Testis (tissue), 3 donors: ENCODE results near the gene S100A11. TPM values are rescaled to one million over a fixed set of nuclear protein-coding genes. Genes with fewer than 3 reads are reported as not detected.
A peak's percentile ranks its signal among the peaks of the same experiment; 100 is the strongest.

Experiments
- DNase-seq: peaks from one replicate; pipeline ENCODE4 v3.0.0-alpha.2; 2019
- H3K27ac ChIP-seq, 2 donors: fragments of 200-600 bp; sonication (generic); one replicate each; pipeline ENCODE4 v1.5.1; 2019
- H3K27me3 ChIP-seq: fragments of 200-600 bp; sonication (generic); one replicate; pipeline ENCODE4 v1.5.1; 2019
- H3K36me3 ChIP-seq: fragments of 200-600 bp; sonication (generic); one replicate; pipeline ENCODE4 v1.5.1; 2017; ENCODE audit warnings: low read depth; ENCODE audit errors: missing control alignments
- H3K4me1 ChIP-seq: fragments of 200-600 bp; sonication (generic); one replicate; pipeline ENCODE4 v1.5.1; 2019
- H3K4me3 ChIP-seq, 2 donors: fragments of 200-600 bp; sonication (generic); one replicate each; pipeline ENCODE4 v1.5.1; 2017 to 2019
- H3K9me3 ChIP-seq: fragments of 200-600 bp; sonication (generic); one replicate; pipeline ENCODE4 v1.5.1; 2017
- POLR2A ChIP-seq: fragments of 450-650 bp; IDR thresholded peaks from one replicate; pipeline ENCODE4 v1.6.1; 2017; ENCODE audit warnings: antibody characterized with exemption, mild to moderate bottlenecking, moderate library complexity
- WGBS, 2 donors: methylation state at CpG; one replicate each; pipeline ENCODE4 v1.1.5; 2018; 5-methylcytosine and 5-hydroxymethylcytosine counted together
- intact Hi-C: fragments of 100-400 bp; cut with DNase I; formaldehyde crosslinking; loops from one replicate; pipeline ENCODE4 v1.15.1; 2023; ENCODE audit warnings: low total_unique reads
- polyA plus RNA-seq: library from polyadenylated mRNA; stranded (reverse); fragments of 350-450 nt; fragmentation: Illumina TruSeq; extraction: RNeasy Lipid Tissue Mini Kit (QIAGEN cat#74804); gene quantifications from one replicate; pipeline ENCODE4 v1.2.3, GENCODE V29; 2014; ENCODE audit warnings: low read depth, low replicate concordance; ENCODE audit not compliant: insufficient read depth
- total RNA-seq, 2 donors: library from RNA; depleted of rRNA; stranded (reverse); fragments of >200 nt; gene quantifications; one replicate each; pipeline ENCODE4 v1.2.3, GENCODE V29; 2016
- TF ChIP-seq, protein P1 (sequence below), 3 experiments: fragments of 450-650 bp in 2 of 3; fragments of 200-600 bp in 1 of 3; sonication (generic) in 1 of 3; IDR thresholded peaks; one replicate each; pipeline ENCODE4 v1.5.1; 2016 to 2019; ENCODE audit warnings: antibody characterized with exemption in 3 of 3, mild to moderate bottlenecking in 2 of 3, moderate library complexity in 1 of 3

Gene S100A11
- total and polyA plus RNA-seq, 3 donors from 2014 or later: 80.2 to 275 (median 86.9) TPM

DNA sequence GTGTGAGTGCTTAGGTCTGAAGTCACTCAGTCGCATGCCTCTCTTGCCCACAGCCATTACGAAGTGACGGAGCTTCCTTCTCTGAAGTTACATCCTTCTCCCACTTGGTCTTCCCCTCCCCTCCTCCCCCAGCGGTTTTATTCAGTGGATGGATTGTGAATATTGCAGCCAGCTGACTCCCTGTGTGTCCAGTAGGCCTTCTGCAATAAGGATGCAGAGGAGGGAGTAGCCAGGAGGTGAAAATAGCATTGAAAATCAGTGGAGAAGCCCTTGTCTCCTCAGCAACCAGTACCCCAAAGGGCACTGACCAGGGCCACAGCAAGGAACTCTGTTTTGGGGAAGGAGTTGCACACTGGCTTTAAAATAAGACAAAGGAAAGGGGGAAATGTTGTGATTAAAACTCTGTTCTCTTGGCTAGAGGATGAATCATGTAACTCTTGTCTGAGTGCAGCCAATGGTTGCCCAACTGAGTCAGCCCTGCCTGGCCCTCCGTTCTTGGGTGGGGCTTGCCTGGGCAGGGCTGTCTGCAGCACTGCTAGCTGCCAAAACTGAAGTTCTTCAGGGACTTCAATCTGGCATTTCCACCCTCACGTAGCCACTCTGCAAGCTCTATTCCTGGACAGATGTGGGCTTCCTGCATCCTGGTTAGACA lies 47.5 kb downstream of the S100A11 start:
- TF ChIP-seq POLR2A: no peak
- Histone ChIP-seq H3K9me3 (no peaks in the 10 kb centered on the region), H3K4me3 (no peak overlapping the region), H3K4me1 (peaks cover 47% of the 10 kb centered on the region), H3K36me3 (no peaks in the 10 kb centered on the region), H3K27ac (no peak overlapping the region), H3K27me3 (no peaks in the 10 kb centered on the region)
- 50 to 56% methylated on average over 6 of the region's 6 CpGs for WGBS, 2 donors
- intact Hi-C loops: no loop called here
- DNase-seq: no peak

DNA sequence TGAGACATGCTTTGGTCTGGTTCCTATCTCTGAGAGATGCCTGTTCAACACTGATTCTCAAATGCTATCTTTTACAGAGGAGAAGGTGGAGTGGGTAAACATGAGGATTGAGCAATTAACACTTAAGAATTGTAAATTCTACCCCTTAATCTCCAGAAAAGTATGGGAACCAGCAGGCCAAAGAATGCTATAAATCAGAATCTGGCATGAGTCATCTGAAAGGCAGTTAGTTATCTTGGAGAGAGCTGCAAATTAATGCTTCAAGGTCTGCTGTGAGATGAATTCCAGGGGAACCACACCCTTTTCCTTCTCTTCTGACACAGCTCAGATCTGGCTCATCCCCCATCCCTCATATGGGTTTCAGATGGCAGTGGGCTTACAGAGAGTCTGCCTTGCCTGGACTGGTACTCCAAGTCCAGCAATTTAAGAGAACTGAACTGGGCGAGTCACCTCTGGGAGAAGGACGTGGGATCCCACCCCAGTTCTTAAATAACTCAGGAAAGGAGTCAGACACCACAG lies 48.3 kb downstream of the S100A11 start:
- peak overlapping the region in 1 of 2 donors; percentile 5 for H3K27ac ChIP-seq
- intact Hi-C loops: no loop called here
- no peaks in the 10 kb centered on the region for H3K9me3 ChIP-seq
- H3K27me3 ChIP-seq: no peaks in the 10 kb centered on the region
- H3K36me3 ChIP-seq: no peaks in the 10 kb centered on the region
- WGBS, 2 donors: 58 to 68% methylated on average over 2 of the region's 2 CpGs
- H3K4me1 ChIP-seq: peaks cover 44% of the 10 kb centered on the region
- H3K4me3 ChIP-seq: no peak overlapping the region
- TF ChIP-seq, protein P1, sequence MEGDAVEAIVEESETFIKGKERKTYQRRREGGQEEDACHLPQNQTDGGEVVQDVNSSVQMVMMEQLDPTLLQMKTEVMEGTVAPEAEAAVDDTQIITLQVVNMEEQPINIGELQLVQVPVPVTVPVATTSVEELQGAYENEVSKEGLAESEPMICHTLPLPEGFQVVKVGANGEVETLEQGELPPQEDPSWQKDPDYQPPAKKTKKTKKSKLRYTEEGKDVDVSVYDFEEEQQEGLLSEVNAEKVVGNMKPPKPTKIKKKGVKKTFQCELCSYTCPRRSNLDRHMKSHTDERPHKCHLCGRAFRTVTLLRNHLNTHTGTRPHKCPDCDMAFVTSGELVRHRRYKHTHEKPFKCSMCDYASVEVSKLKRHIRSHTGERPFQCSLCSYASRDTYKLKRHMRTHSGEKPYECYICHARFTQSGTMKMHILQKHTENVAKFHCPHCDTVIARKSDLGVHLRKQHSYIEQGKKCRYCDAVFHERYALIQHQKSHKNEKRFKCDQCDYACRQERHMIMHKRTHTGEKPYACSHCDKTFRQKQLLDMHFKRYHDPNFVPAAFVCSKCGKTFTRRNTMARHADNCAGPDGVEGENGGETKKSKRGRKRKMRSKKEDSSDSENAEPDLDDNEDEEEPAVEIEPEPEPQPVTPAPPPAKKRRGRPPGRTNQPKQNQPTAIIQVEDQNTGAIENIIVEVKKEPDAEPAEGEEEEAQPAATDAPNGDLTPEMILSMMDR (IDR thresholded peaks at IDR 0.05): no peak
- no peak for TF ChIP-seq POLR2A
- no peak for DNase-seq

DNA sequence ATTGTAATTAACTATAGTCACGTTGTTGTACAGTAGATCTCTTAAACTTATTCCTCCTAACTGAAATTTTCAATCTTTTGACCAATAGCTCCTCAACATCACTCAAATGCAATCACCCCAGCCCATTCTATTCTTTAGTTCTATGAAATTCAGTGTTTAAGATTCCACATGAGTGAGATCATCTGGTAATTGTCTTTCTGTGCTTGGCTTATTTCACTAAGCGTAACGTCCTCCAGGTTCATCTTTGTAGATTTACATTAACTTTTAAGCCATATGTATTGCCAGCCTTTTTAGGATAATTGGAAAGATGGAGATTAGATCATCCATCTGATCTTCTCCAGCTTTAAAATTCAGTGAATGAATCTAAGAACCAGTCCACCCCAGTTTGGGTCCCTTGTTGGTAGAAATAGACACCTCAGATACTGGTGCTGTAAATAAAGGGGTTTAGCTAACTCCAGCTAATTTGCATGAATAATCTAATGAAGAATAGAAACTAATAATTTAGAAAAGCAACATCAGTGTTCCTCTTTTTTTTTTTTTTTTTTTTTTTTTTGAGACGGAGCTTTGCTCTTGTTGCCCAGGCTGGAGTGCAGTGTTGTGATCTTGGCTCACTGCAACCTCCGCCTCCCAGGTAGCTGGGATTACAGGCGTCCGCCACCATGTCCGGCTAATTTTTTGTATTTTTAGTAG lies 50.2 kb downstream of the S100A11 start:
- WGBS, 2 donors: 91 to 92% methylated on average over 8 of the region's 8 CpGs
- DNase-seq: no peak
- no peaks in the 10 kb centered on the region for H3K36me3 ChIP-seq
- peaks cover 36% of the 10 kb centered on the region for H3K4me1 ChIP-seq
- no peak overlapping the region for H3K27ac ChIP-seq
- H3K27me3 ChIP-seq: no peaks in the 10 kb centered on the region
- intact Hi-C loops: no loop called here
- H3K9me3 ChIP-seq: no peaks in the 10 kb centered on the region
- TF ChIP-seq POLR2A: no peak
- TF ChIP-seq, protein P1 (IDR thresholded peaks at IDR 0.05): no peak
- H3K4me3 ChIP-seq: no peak overlapping the region

DNA sequence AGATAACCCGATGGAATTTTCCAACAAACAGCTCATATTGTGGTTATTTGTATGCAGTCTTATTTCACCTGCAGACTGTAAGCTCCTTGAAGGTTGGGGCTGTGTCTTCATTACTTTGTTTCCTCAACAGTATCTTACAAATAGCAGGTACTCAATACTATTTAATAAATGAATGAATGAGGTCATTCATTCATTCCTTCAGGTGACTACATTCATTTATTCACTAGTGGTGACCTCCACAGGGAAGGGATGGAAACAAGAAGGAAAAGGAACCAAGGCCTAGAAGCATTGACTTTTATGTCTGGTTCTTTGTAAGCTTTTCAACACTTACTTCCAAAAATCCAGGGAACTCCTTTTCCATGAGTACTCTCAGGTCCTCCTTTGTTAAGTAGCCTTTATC lies 51.0 kb downstream of the S100A11 start:
- Histone ChIP-seq H3K4me3 (no peak overlapping the region), H3K27ac (no peak overlapping the region), H3K9me3 (no peaks in the 10 kb centered on the region), H3K27me3 (no peaks in the 10 kb centered on the region), H3K36me3 (no peaks in the 10 kb centered on the region), H3K4me1 (peaks cover 29% of the 10 kb centered on the region)
- intact Hi-C loops: no loop called here
- TF ChIP-seq, protein P1 (IDR thresholded peaks at IDR 0.05): no peak
- TF ChIP-seq POLR2A: no peak
- 91 to 93% methylated on average over 1 of the region's 1 CpG for WGBS, 2 donors
- no peak for DNase-seq

DNA sequence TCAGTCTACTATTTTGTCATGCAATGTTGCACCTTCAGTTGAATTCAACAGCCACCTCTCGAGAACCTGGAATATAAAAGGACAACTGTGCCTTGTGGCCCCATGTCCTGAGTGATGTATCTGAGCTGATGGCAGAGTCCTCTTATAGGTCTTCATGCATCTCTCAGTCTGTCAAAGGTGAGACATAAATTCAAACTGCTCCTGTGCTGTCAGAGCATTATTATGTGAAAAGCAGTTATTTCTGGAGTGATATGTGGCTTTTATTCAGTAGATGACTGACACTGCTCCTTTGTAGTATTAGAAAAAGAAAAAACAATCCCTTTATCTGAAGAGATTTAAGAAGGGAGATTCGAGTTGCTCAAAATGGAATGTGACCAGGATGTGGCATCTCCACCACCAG lies 51.5 kb downstream of the S100A11 start:
- intact Hi-C loops: no loop called here
- Histone ChIP-seq H3K4me1 (peaks cover 26% of the 10 kb centered on the region), H3K36me3 (no peaks in the 10 kb centered on the region), H3K9me3 (no peaks in the 10 kb centered on the region), H3K4me3 (no peak overlapping the region), H3K27me3 (no peaks in the 10 kb centered on the region), H3K27ac (no peak overlapping the region)
- no peak for DNase-seq
- TF ChIP-seq, protein P1 (IDR thresholded peaks at IDR 0.05): no peak
- TF ChIP-seq POLR2A: no peak
- WGBS, 2 donors: 80 to 87% methylated on average over 2 of the region's 2 CpGs
